ENCODE results near the gene PALMD.

PALMD gene

DNA sequence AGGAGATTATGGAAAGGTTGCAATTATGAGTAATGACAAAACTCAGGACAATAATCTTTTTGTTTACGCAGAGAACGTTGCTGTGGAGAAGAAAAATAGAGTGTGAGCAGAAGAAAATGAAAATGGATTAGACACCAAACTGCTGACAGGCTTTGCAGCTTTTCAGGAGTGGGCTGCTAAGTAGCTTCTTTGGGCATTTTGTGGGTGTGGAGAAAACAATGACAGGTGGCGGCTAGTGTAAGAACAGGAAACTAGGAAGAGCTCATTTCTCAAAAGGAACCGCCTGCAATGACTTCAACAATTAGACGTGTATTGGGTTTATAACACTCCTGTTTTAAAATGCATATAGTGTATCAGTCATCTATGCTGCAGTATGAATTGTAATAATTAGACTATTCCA is 18.3 kb upstream of the PALMD start:
- TF ChIP-seq, protein P1, sequence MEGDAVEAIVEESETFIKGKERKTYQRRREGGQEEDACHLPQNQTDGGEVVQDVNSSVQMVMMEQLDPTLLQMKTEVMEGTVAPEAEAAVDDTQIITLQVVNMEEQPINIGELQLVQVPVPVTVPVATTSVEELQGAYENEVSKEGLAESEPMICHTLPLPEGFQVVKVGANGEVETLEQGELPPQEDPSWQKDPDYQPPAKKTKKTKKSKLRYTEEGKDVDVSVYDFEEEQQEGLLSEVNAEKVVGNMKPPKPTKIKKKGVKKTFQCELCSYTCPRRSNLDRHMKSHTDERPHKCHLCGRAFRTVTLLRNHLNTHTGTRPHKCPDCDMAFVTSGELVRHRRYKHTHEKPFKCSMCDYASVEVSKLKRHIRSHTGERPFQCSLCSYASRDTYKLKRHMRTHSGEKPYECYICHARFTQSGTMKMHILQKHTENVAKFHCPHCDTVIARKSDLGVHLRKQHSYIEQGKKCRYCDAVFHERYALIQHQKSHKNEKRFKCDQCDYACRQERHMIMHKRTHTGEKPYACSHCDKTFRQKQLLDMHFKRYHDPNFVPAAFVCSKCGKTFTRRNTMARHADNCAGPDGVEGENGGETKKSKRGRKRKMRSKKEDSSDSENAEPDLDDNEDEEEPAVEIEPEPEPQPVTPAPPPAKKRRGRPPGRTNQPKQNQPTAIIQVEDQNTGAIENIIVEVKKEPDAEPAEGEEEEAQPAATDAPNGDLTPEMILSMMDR (IDR thresholded peaks at IDR 0.05; ENCODE audit: control extremely low read depth, extremely low read depth, low read depth, missing control alignments): no peak
- CTCF ChIA-PET: interaction anchor here (1.5 kb wide), 1 partner anchor 12 kb away, joined by 3 read pairs; no protein-coding TSS in a partner anchor

DNA sequence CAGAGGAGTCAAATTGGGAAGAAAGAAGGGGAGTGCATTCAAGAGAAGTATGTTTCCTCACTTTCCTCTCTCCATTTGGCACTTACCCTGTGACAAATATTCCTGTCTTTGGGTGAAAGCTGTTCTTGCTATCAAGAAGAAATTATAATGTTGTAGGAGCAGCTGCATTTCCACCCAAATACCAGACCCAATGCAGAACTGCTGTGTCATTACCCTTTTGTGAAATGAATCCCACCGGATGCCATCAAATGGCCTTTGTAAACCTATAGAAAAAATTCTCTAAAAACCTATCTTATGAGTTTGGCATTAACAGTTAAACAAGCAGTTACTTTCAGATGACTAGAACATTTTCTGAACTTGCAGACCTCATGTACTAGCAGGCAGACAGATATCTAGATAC is 16.7 kb upstream of the PALMD start:
- CTCF ChIA-PET: no interaction called here
- TF ChIP-seq, protein P1 (IDR thresholded peaks at IDR 0.05; ENCODE audit: control extremely low read depth, extremely low read depth, low read depth, missing control alignments): no peak
- DNase-seq (ENCODE audit: extremely low spot score): no peak
- POLR2A ChIA-PET: no interaction called here

More for the DNA sequence above, 18.3 kb upstream of the PALMD start:
- DNase-seq (ENCODE audit: extremely low spot score): no peak
- POLR2A ChIA-PET: no interaction called here

DNA sequence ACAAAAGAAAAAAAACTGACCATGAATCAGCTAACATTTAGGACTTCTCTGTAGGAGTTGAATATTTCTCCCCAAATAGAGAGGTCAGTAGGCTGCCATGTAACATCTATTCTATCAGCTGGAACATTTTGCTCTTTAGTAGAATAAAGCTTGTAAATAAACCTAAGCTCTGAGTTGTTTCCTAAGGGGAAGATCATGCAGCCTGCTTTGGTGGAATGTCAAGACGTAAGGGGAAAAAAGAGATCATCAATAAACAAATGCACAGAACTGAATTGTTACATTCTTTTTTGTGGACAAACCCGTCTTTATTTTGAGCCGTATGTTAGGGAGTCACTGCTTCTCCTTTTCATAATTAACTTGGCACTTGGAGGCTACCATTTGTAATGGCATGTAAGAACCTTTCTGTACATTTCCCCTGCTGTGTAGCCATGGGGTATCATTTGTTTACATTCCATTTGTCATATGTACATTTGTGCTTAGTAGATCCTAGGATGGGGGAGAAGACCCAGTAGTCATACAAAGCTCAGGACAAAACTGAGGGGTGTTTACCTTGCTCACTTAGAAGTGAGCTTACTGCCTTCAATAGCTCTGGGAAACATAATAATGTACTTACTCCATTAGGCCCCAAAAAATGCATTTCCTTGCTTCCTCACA is 10.8 kb upstream of the PALMD start:
- no peak for DNase-seq (ENCODE audit: extremely low spot score)
- TF ChIP-seq, protein P1 (IDR thresholded peaks at IDR 0.05; ENCODE audit: control extremely low read depth, extremely low read depth, low read depth, missing control alignments): no peak
- POLR2A ChIA-PET: no interaction called here
- CTCF ChIA-PET: interaction anchor here (0.7 to 2.5 kb wide), 7 partner anchors 10 to 112 kb away, joined by 3 to 8 read pairs (median 3); no protein-coding TSS in a partner anchor

DNA sequence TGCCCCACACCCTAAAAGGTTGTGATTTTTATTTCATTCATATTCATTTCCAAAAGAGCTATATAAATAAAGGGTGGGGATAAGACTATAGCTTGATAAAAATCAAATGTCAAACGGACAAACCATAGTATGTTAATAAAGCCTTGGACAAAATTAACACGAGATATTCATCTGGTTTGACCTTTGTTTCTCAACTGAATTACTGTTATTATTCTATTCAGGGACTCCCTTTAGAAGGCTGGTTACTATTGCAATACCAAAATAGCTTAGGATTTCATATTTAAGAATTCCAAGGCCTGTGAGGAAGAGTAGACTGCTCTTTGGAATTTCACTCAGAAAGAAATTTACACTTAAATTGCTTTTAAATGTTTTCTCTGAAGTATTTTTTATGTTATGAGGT is 10.2 kb upstream of the PALMD start:
- CTCF ChIA-PET: interaction anchor here (0.7 to 2.5 kb wide), 5 partner anchors 9 to 113 kb away, joined by 3 to 8 read pairs (median 3); no protein-coding TSS in a partner anchor

DNA sequence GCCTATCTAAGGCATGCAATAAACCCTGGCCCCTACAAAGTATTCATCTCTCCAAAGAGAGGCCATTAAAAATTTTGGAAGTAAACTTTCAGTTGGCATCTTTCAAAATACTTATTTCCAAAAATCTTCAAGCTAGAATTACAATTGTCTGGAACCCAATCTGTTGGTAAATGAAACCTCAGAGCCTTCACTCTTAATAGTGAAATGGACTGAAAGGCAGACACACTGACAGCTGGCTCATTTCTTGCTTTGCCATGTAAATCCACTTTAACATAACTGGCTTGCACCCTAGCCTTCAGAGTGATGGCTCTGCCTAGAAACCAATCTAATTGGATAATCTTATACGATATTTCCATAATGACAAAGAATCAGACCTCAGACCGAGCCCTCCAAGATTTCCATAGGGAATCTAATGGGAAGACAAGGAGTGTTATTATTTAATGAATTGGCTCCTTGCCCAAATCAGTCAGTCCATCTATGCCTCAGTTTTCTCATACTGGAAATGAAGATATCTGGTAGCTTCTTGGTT is 9.2 kb upstream of the PALMD start:
- DNase-seq (ENCODE audit: extremely low spot score): no peak
- TF ChIP-seq, protein P1 (IDR thresholded peaks at IDR 0.05; ENCODE audit: control extremely low read depth, extremely low read depth, low read depth, missing control alignments): no peak
- CTCF ChIA-PET: no interaction called here
- POLR2A ChIA-PET: no interaction called here

More for the DNA sequence above, 10.2 kb upstream of the PALMD start:
- DNase-seq (ENCODE audit: extremely low spot score): no peak
- POLR2A ChIA-PET: no interaction called here
- TF ChIP-seq, protein P1 (IDR thresholded peaks at IDR 0.05; ENCODE audit: control extremely low read depth, extremely low read depth, low read depth, missing control alignments): no peak

DNA sequence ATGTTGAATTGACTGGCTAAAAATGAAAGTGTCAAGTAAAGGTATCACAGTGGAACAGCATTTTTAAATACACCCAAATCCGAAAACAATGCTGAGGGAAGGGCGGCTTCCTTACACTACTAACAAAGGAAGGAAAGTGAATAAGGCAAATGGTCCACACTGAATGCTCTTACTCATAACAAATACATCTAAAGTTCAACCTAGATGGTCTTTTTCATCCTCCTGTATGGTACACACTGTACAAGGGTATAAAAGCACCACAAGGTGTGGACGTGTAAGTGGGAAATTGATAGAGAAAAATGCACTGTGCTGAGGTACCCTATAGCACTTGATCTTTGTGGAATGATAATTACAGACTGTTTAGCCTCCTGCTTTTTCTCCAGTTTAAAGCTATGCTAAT is 7.1 kb upstream of the PALMD start:
- no peak for DNase-seq (ENCODE audit: extremely low spot score)
- ChIA-PET CTCF (no interaction called here), POLR2A (no interaction called here)
- TF ChIP-seq, protein P1 (IDR thresholded peaks at IDR 0.05; ENCODE audit: control extremely low read depth, extremely low read depth, low read depth, missing control alignments): no peak
